ENCODE measurements around the gene YWHAE.
"Not testable (repeated sequence)": the region's sequence is repeated elsewhere in the genome, so short reads cannot be mapped to it uniquely, and the experiment has no call there.

The YWHAE gene

DNA sequence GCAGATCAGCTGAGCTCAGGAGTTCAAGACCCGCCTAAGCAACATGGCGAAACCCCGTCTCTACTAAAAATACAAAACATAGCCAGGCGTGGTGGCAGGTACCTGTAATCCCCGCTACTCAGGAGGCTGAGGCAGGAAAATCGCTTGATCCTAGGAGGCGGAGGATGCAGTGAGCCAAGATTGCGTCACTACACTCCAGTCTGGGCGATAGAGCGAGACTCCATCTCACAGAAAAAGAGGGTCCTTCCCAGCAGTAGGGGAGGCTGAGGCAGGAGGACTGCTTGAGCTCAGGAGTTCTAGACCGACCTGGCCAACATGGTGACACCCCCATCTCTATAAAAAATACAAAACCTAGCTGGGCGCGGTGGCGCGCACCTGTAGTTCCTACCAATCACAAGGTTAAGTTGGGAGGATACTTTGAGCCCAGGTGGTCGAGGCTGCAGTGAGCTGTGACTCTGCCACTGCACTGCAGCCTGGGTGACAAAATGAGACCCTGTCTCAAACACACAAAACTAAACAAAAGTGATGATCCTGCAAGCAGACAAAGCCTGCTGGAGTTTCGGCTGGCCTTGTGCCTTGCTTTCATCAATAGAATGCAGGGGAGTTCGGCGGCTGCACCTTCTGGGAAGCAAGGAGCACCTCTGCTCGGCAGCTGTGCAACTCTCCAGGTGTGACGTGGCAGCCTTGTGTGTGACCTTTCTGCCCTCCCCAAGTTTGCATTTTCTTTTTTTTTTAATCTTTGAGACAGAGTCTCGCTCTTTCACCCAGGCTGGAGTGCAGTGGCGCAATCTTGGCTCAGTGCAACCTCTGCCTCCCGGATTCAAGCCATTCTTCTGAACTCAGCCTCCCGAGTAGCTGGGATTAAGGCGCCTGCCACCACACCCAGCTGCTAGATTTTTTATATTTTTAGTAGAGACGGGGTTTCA is 12.4 kb upstream of the YWHAE start:
- peak; percentile 50 for DNase-seq (ENCODE audit: low read depth)
- TF ChIP-seq, protein P1, sequence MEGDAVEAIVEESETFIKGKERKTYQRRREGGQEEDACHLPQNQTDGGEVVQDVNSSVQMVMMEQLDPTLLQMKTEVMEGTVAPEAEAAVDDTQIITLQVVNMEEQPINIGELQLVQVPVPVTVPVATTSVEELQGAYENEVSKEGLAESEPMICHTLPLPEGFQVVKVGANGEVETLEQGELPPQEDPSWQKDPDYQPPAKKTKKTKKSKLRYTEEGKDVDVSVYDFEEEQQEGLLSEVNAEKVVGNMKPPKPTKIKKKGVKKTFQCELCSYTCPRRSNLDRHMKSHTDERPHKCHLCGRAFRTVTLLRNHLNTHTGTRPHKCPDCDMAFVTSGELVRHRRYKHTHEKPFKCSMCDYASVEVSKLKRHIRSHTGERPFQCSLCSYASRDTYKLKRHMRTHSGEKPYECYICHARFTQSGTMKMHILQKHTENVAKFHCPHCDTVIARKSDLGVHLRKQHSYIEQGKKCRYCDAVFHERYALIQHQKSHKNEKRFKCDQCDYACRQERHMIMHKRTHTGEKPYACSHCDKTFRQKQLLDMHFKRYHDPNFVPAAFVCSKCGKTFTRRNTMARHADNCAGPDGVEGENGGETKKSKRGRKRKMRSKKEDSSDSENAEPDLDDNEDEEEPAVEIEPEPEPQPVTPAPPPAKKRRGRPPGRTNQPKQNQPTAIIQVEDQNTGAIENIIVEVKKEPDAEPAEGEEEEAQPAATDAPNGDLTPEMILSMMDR (IDR thresholded peaks at IDR 0.05; ENCODE audit: low read length, missing control alignments), result no peak
- no peak overlapping the region for H3K4me3 ChIP-seq (replicated peaks; ENCODE audit: low read depth, low read length)

GRCh38 chr17:1402262-1402586 is 2.2 kb upstream of the YWHAE start:
- no peak overlapping the region for H3K4me3 ChIP-seq (replicated peaks; ENCODE audit: low read depth, low read length)
- TF ChIP-seq, protein P1 (IDR thresholded peaks at IDR 0.05; ENCODE audit: low read length, missing control alignments), result no peak
- no peak for DNase-seq (ENCODE audit: low read depth)

GRCh38 chr17:1398931-1399678 is 917 bp downstream of the YWHAE start:
- TF ChIP-seq, protein P1 (IDR thresholded peaks at IDR 0.05; ENCODE audit: low read length, missing control alignments), result no peak
- DNase-seq (ENCODE audit: low read depth), result peak; percentile 33
- peak overlapping the region; percentile 97 for H3K4me3 ChIP-seq (replicated peaks; ENCODE audit: low read depth, low read length)

- TF ChIP-seq, protein P1 (IDR thresholded peaks at IDR 0.05; ENCODE audit: low read length, missing control alignments), result no peak
- no peak for DNase-seq (ENCODE audit: low read depth)
- peak overlapping the region; percentile 97 for H3K4me3 ChIP-seq (replicated peaks; ENCODE audit: low read depth, low read length)
Measured at GRCh38 chr17:1398028-1398427, 2.0 kb downstream of the YWHAE start.

- not testable (repeated sequence) for DNase-seq (ENCODE audit: low read depth); H3K4me3 ChIP-seq (replicated peaks; ENCODE audit: low read depth, low read length)
Measured at GRCh38 chr17:1395876-1396665, 4.0 kb downstream of the YWHAE start.

- H3K4me3 ChIP-seq (replicated peaks; ENCODE audit: low read depth, low read length), result no peak overlapping the region
- TF ChIP-seq, protein P1 (IDR thresholded peaks at IDR 0.05; ENCODE audit: low read length, missing control alignments), result no peak
- no peak for DNase-seq (ENCODE audit: low read depth)
Measured at GRCh38 chr17:1391577-1391976, 8.4 kb downstream of the YWHAE start.
